ENCODE results near the gene FOXP1.

Gene FOXP1

GRCh38 chr3:71271596-71271995, 311.9 kb downstream of the FOXP1 start:
- no peak overlapping the region for H3K27ac ChIP-seq
- DNase-seq, result no peak
- no peaks in the 10 kb centered on the region for H3K36me3 ChIP-seq
- TF ChIP-seq CTCF (IDR thresholded peaks at IDR 0.05; ENCODE audit: low read depth, low read length), result no peak
- H3K9me3 ChIP-seq (ENCODE audit: severe bottlenecking), result no peaks in the 10 kb centered on the region
- no peaks in the 10 kb centered on the region for H3K27me3 ChIP-seq (ENCODE audit: insufficient read depth, low read depth, severe bottlenecking)
- no peak overlapping the region for H3K4me3 ChIP-seq (ENCODE audit: low read depth, low read length)

- H3K9me3 ChIP-seq (ENCODE audit: severe bottlenecking), result no peaks in the 10 kb centered on the region
- H3K27me3 ChIP-seq (ENCODE audit: insufficient read depth, low read depth, severe bottlenecking), result no peaks in the 10 kb centered on the region
- DNase-seq, result no peak
- no peak for TF ChIP-seq CTCF (IDR thresholded peaks at IDR 0.05; ENCODE audit: low read depth, low read length)
- no peaks in the 10 kb centered on the region for H3K36me3 ChIP-seq
- no peak overlapping the region for H3K27ac ChIP-seq
- H3K4me3 ChIP-seq (ENCODE audit: low read depth, low read length), result no peak overlapping the region
Observed at GRCh38 chr3:71269906-71270305, 313.6 kb downstream of the FOXP1 start.

GRCh38 chr3:71268462-71268999, 315.0 kb downstream of the FOXP1 start:
- no peak for DNase-seq
- Histone ChIP-seq H3K36me3 (no peaks in the 10 kb centered on the region), H3K27me3 (ENCODE audit: insufficient read depth, low read depth, severe bottlenecking) (no peaks in the 10 kb centered on the region), H3K27ac (no peak overlapping the region), H3K9me3 (ENCODE audit: severe bottlenecking) (no peaks in the 10 kb centered on the region), H3K4me3 (ENCODE audit: low read depth, low read length) (no peak overlapping the region)
- no peak for TF ChIP-seq CTCF (IDR thresholded peaks at IDR 0.05; ENCODE audit: low read depth, low read length)

GRCh38 chr3:71266875-71267274, 316.7 kb downstream of the FOXP1 start:
- H3K4me3 ChIP-seq (ENCODE audit: low read depth, low read length), result no peak overlapping the region
- no peak for DNase-seq
- no peak overlapping the region for H3K27ac ChIP-seq
- H3K36me3 ChIP-seq, result no peaks in the 10 kb centered on the region
- H3K27me3 ChIP-seq (ENCODE audit: insufficient read depth, low read depth, severe bottlenecking), result no peaks in the 10 kb centered on the region
- H3K9me3 ChIP-seq (ENCODE audit: severe bottlenecking), result no peaks in the 10 kb centered on the region
- TF ChIP-seq CTCF (IDR thresholded peaks at IDR 0.05; ENCODE audit: low read depth, low read length), result no peak

GRCh38 chr3:71265365-71265915, 318.1 kb downstream of the FOXP1 start:
- Histone ChIP-seq H3K27me3 (ENCODE audit: insufficient read depth, low read depth, severe bottlenecking) (no peaks in the 10 kb centered on the region), H3K4me3 (ENCODE audit: low read depth, low read length) (no peak overlapping the region), H3K36me3 (no peaks in the 10 kb centered on the region), H3K9me3 (ENCODE audit: severe bottlenecking) (no peaks in the 10 kb centered on the region), H3K27ac (no peak overlapping the region)
- TF ChIP-seq CTCF (IDR thresholded peaks at IDR 0.05; ENCODE audit: low read depth, low read length), result no peak
- no peak for DNase-seq

- TF ChIP-seq CTCF (IDR thresholded peaks at IDR 0.05; ENCODE audit: low read depth, low read length), result no peak
- Histone ChIP-seq H3K27me3 (ENCODE audit: insufficient read depth, low read depth, severe bottlenecking) (no peaks in the 10 kb centered on the region), H3K36me3 (no peaks in the 10 kb centered on the region), H3K27ac (no peak overlapping the region), H3K4me3 (ENCODE audit: low read depth, low read length) (no peak overlapping the region), H3K9me3 (ENCODE audit: severe bottlenecking) (no peaks in the 10 kb centered on the region)
- DNase-seq, result no peak
Observed at GRCh38 chr3:71264840-71265239, 318.7 kb downstream of the FOXP1 start.

Measured in WERI-Rb-1 (cell line).